ENCODE data around the gene FAAP100.

Gene FAAP100

DNA sequence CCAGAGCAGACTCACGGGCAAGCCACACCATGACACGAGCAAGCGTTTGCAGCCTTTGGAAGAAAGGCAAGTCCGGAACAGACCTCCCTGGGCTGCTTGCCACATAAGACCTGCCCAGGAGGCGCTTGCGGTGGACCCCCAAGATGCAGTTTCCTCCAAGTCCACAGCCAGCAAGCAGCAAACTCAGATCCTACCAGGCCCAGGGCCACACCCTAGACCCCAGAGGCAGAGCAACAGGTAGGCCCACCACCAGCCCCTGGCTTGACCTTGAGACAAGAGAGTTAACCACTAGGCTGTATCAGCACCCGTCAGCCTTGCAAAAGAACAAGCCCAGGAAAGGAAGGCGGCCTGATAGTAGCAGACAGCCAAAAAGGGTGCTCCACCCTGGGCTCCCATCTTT lies 2.3 kb downstream of the FAAP100 start:
- TF ChIP-seq, protein P1, sequence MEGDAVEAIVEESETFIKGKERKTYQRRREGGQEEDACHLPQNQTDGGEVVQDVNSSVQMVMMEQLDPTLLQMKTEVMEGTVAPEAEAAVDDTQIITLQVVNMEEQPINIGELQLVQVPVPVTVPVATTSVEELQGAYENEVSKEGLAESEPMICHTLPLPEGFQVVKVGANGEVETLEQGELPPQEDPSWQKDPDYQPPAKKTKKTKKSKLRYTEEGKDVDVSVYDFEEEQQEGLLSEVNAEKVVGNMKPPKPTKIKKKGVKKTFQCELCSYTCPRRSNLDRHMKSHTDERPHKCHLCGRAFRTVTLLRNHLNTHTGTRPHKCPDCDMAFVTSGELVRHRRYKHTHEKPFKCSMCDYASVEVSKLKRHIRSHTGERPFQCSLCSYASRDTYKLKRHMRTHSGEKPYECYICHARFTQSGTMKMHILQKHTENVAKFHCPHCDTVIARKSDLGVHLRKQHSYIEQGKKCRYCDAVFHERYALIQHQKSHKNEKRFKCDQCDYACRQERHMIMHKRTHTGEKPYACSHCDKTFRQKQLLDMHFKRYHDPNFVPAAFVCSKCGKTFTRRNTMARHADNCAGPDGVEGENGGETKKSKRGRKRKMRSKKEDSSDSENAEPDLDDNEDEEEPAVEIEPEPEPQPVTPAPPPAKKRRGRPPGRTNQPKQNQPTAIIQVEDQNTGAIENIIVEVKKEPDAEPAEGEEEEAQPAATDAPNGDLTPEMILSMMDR (IDR thresholded peaks at IDR 0.05; ENCODE audit: control insufficient read depth, extremely low read depth, insufficient read depth), result no peak
- DNase-seq (ENCODE audit: low read depth), result no peak
- no peak overlapping the region for H3K4me3 ChIP-seq (ENCODE audit: low read depth, low read length)

DNA sequence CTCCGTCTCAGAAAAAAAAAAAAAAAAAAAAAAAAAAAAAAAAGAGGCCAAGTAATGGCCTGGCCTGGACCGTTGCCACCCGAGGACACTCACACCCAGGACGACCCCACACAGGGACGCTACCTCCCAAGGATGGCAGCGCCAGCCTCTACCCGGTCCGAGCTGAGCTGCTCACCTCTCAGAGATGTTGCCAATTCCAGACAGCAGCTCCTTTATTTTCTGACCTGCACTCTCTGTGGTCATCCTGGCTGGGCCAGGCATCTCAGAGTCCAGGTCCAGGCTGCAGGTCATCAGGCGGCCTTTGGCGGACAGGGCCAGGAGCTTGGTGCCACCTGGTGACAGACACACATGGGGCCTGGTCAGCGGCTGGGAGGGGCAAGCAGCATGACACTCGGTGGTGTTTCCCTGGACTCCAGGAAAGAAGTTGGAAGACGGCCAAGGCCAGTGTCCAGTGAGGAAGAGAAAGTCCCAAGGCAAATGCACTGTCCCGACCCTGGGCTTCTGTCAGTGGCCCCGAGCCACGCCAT lies 3.1 kb downstream of the FAAP100 start:
- DNase-seq (ENCODE audit: low read depth), result no peak
- no peak overlapping the region for H3K4me3 ChIP-seq (ENCODE audit: low read depth, low read length)
- TF ChIP-seq, protein P1 (IDR thresholded peaks at IDR 0.05; ENCODE audit: control insufficient read depth, extremely low read depth, insufficient read depth), result no peak

DNA sequence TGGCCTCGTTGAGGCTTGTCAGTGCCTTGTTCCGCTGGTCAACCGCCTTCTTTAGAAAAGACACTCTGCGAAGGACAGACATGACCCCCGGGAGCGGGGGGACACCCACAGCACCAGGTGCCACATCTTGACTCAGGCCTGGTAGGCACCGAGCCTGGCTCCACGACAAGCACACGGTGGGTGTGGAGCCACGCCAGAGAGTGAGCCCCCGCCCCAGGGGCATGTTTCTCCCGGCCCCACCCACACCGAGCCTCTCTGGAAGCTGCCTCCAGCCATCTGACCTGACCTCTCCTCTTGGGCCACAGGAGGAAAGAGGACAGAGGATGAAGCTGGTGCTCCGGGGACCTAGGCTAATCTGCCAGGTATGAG lies 4.6 kb downstream of the FAAP100 start:
- TF ChIP-seq, protein P1 (IDR thresholded peaks at IDR 0.05; ENCODE audit: control insufficient read depth, extremely low read depth, insufficient read depth), result no peak
- no peak for DNase-seq (ENCODE audit: low read depth)
- no peak overlapping the region for H3K4me3 ChIP-seq (ENCODE audit: low read depth, low read length)

DNA sequence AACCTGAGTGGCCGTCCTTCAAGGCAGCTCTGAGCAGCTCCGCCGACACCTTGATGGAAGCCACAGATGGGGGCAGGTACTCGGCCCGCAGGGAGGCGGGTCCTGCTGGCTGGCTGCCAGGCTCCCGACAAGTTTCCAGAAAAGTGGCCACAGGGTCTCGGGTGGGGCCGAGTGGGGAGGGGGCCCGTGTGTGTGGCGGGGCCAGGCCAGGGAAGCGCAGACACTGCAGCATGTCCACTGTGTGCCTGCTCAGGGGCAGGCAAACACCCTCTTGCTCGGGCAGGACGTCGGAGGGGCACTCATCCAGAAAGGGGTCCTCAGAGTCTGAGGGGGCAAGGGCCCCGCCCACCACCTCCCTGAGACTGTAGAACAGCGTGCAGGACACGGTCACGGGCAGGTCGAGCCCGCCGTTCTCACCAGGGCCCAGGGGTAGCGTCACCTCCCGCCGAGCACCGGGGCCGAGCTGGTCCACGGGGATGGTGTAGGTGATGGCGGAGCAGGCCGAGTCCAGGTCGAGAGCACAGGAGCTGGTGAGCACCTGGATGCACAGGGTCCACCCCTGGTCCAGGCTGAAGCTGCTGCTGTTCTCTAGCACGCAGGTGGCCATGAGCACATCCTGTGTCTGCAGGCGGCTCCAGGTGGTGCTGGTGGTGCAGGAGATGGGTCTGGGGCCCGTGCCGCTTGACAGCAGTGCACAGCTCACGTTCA lies 5.1 kb downstream of the FAAP100 start:
- no peak overlapping the region for H3K4me3 ChIP-seq (ENCODE audit: low read depth, low read length)
- no peak for DNase-seq (ENCODE audit: low read depth)
- TF ChIP-seq, protein P1 (IDR thresholded peaks at IDR 0.05; ENCODE audit: control insufficient read depth, extremely low read depth, insufficient read depth), result no peak

DNA sequence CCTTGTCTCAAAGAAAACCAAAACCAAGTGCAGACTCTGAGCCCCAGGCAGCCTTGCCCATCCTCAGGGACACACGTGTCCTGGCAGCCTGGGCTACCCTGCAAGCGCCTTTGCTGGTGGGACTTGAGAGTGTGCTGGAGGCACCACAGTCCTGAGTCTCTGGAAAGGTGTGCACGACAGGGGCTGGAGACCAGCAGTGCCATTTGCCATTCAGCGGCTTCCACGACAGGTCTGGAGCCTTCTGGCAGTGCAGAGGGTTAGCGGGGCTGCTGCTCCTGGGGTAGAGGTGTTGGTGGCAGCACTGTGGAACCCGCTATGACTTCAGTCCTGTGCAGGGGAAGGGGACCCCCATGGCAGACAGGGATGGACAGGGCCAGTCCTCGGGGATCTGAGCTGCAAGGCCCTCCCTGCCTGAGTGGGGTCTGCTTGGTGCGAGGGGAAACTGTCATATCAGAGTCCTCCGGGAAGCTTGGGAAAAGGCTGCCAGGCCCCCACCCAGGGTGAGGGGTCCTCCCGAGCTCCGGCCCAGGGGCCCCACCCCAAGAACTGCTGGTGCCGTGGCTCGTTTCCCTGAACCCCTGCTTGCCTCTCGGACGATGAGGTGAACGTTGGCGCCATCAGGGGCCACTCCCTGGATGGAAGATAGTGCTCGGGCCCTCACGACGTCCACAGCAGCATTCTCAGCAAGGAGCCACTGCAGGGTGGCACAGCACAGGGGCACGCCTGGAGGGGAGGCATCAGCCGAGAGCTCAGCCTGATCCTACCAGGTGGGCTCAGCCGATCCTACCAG lies 6.8 kb downstream of the FAAP100 start:
- DNase-seq (ENCODE audit: low read depth), result no peak
- TF ChIP-seq, protein P1 (IDR thresholded peaks at IDR 0.05; ENCODE audit: control insufficient read depth, extremely low read depth, insufficient read depth), result no peak
- H3K4me3 ChIP-seq (ENCODE audit: low read depth, low read length), result no peak overlapping the region

DNA sequence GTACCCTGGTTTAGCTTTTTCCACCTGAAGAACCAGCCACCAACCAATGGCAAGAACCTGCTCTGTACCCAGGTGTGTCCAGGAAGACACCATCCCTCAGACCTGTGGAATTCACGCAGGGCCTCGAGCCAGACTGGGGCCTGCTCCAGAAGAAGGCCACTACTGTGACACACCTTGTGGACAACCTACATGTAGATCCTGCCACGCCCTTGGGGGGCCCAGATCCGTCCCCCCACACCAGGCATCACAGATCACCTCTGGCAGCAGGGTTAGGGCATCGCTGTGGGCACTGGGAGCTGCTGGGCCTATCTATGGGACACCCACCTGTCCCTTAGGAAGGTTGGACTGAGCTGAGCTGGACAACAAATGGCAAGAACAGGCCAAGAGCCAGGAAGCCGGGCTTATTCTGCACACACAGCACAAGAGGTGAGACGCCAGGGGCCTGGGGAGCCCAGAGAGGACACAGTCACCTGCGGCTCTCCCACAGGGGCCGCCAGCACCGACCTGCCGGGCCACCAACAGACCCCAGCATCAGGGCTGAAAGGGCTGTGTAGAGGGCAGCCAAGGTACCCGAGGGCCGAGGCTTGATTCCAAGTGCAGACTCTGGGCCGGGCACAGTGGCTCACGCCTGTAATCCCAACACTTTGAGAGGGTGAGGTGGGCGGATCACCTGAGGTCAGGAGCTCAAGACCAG lies 7.7 kb downstream of the FAAP100 start:
- H3K4me3 ChIP-seq (ENCODE audit: low read depth, low read length), result no peak overlapping the region
- no peak for DNase-seq (ENCODE audit: low read depth)
- TF ChIP-seq, protein P1 (IDR thresholded peaks at IDR 0.05; ENCODE audit: control insufficient read depth, extremely low read depth, insufficient read depth), result no peak

Measured in LNCaP clone FGC (cell line).